NCI-H1092 treated with DMSO at 0.1 percent for 48 hours (cell line): ENCODE data around the gene UNC5A.
A peak's percentile ranks its signal among the peaks of the same experiment; 100 is the strongest.
"Not testable (repeated sequence)": the region's sequence is repeated elsewhere in the genome, so short reads cannot be mapped to it uniquely, and the experiment has no call there.

ENCODE experiments used
- DNase-seq: peaks from one replicate; lab custom pipeline; 2025; lab: John Stamatoyannopoulos, UW

The UNC5A gene

GRCh38 chr5:176864755-176865154 lies 54.4 kb downstream of the UNC5A start:
- no peak for DNase-seq

DNA sequence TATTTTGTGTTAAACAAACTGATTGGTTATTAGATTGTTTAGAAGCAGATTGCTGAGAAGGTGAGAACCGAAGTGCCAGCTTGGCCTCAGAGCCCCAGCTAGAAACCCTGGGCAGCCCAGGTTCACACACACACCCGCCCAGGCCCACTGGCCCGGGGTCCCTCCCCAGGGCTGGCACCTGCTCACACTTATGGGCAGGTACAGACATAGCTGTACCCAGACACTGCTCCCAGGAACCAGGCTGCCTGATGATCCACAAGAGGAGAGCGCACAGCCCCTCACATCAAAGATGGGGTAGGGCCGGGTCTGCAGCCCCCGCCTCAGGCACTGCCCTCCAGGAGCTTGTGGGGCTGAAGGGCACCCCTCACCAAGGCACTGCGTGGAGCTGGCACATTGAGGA lies 55.6 kb downstream of the UNC5A start:
- no peak for DNase-seq

DNA sequence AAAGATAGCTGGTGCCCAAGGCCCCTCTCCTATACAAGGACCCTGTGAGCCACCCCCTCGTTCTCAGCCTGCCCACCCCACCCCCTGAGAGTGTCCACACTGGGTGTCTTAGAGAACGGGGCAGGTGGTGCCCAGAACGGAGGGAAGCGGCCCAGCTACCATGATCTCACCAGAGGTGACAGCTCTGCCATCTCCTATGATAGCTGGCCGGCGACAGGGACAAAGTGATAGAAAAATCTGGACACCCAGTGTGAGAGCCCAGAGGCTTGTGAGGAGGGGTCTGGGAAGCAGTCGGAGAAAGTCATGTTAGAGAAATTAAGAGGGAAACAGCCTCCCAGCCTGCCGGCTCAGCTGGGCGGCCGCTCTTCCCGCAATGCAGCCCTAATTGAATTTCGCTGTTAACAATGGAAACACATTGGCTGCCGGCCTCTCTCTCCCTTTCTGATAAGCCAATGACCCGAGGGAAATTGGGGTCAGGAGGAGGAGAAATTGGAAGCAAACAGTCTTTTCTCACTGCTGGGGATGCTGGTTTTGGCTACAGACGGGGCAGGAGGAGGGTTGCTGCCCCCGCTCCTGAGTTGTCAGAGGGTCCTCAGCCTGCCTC lies 56.5 kb downstream of the UNC5A start:
- DNase-seq = peak; percentile 44

- no peak for DNase-seq
Observed at GRCh38 chr5:176868126-176868525, 57.8 kb downstream of the UNC5A start.

DNA sequence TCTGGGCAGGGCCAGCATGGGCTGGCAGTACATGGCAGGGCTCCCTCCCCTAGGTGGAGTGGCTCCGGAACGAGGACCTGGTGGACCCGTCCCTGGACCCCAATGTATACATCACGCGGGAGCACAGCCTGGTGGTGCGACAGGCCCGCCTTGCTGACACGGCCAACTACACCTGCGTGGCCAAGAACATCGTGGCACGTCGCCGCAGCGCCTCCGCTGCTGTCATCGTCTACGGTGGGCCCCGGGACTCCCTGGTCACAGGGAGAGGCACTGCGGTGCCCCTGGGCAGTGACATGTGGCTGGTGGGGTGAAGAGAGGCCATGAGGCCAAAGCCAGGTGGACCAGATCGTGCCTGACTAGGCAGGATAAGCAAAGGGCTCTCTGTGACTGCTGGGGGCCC lies 58.4 kb downstream of the UNC5A start:
- DNase-seq = no peak

- no peak for DNase-seq
Observed at GRCh38 chr5:176869501-176870109, 59.2 kb downstream of the UNC5A start.

- DNase-seq = no peak
Observed at GRCh38 chr5:176870110-176870591, 59.8 kb downstream of the UNC5A start.

DNA sequence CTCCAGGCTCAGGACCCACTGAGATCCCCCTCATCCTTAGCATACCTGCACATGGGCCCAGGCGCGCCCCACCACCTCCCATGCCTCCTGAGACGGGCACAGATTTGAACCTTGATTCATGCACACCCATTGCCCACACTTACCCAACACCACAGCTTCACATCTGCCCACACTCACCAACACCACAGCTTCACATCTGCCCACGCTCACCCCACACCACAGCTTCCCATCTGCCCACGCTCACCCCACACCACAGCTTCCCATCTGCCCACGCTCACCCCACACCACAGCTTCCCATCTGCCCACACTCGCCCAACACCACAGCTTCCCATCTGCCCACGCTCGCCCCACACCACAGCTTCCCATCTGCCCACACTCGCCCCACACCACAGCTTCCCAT lies 60.3 kb downstream of the UNC5A start:
- DNase-seq = not testable (repeated sequence)

DNA sequence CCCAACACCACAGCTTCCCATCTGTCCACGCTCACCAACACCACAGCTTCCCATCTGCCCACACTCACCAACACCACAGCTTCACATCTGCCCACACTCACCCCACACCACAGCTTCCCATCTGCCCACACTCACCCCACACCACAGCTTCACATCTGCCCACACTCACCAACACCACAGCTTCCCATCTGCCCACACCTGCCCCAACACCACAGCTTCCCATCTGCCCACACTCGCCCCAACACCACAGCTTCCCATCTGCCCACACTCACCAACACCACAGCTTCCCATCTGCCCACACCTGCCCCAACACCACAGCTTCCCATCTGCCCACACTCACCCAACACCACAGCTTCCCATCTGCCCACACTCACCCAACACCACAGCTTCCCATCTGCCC lies 62.2 kb downstream of the UNC5A start:
- DNase-seq = not testable (repeated sequence)

GRCh38 chr5:176873011-176873410 lies 62.7 kb downstream of the UNC5A start:
- not testable (repeated sequence) for DNase-seq

DNA sequence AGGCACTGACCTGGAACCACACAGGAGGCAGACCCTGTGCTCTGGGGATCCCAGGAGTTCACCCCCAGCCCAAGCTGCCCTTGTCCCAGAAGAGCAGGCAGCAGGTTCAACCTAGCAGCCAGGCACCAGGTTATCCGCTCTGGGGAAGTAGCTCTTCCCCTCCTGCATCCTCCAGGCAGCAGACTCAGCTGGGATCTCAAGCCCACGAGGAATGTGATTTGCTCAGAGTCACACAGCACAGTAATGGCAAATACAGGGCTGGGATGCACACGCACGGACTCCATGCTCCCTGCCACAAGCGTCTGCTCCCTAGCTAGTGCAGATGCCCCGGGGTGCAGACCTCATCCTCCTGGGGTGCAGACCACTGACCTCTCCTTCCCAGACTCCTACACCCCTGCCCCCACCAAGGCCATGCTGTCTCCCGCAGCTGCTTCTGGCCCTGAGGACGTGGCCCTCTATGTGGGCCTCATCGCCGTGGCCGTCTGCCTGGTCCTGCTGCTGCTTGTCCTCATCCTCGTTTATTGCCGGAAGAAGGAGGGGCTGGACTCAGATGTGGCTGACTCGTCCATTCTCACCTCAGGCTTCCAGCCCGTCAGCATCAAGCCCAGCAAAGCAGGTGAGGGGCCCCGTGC lies 63.3 kb downstream of the UNC5A start:
- DNase-seq = no peak

GRCh38 chr5:176874198-176874780 lies 63.9 kb downstream of the UNC5A start:
- DNase-seq = no peak

- no peak for DNase-seq
Observed at GRCh38 chr5:176875014-176875550, 64.7 kb downstream of the UNC5A start.

GRCh38 chr5:176875783-176876505 lies 65.6 kb downstream of the UNC5A start:
- no peak for DNase-seq

DNA sequence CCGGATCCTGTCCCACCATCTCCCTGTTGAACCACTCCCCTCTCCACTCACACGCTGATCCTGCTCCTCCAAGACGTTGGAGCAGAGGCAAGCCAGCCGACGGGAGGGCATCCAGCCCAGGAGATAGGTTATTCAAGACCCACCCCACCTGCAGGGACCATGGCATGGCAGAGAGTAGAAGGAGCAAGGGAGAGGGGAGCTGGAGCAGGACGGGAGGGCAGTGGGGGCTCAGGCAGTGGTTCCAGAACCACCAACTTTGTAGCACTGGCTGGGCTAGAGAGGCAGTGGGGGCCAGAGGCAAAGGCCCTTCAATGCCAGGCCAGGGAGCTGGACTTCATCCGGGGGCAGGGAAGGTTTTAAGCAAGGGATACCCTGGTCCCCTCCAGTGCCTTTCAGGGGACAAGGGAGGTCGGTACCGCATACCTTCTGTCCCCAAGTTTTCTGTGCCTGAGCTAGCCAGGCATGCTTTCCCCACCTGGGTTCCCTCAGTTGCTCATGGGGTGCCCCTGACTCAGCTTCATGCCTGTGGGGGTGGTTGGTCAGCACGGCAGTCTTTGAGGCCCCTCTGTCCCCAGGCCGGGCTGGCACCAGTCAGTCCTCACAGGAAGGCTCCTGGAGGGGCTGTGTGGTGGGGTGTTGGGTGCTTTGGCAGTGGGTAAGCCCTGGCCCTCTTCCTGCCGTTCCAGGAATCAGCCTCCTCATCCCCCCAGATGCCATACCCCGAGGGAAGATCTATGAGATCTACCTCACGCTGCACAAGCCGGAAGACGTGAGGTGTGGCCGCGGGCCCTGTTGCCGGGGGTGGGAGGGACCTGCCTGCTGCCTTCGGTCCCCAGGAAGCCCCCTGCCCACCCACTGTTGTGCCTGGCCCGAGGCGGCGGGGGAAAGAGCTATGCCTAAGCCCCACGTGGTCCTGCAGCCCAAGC lies 66.4 kb downstream of the UNC5A start:
- DNase-seq = no peak

DNA sequence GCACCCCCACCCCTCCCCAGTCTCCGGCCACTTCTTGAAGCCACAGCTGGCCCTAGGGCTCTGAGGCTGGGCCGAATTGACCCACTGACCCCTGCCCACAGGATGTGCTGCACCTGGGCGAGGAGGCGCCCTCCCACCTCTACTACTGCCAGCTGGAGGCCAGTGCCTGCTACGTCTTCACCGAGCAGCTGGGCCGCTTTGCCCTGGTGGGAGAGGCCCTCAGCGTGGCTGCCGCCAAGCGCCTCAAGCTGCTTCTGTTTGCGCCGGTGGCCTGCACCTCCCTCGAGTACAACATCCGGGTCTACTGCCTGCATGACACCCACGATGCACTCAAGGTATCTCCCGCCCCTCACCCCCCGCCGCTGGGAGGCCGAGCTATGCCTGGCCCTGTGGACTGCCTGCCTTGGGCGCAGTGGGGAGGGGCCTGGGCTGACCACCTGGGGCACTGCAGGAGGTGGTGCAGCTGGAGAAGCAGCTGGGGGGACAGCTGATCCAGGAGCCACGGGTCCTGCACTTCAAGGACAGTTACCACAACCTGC lies 67.5 kb downstream of the UNC5A start:
- DNase-seq = no peak

GRCh38 chr5:176878463-176878862 lies 68.1 kb downstream of the UNC5A start:
- DNase-seq = no peak

GRCh38 chr5:176878906-176879662 lies 68.7 kb downstream of the UNC5A start:
- no peak for DNase-seq

DNA sequence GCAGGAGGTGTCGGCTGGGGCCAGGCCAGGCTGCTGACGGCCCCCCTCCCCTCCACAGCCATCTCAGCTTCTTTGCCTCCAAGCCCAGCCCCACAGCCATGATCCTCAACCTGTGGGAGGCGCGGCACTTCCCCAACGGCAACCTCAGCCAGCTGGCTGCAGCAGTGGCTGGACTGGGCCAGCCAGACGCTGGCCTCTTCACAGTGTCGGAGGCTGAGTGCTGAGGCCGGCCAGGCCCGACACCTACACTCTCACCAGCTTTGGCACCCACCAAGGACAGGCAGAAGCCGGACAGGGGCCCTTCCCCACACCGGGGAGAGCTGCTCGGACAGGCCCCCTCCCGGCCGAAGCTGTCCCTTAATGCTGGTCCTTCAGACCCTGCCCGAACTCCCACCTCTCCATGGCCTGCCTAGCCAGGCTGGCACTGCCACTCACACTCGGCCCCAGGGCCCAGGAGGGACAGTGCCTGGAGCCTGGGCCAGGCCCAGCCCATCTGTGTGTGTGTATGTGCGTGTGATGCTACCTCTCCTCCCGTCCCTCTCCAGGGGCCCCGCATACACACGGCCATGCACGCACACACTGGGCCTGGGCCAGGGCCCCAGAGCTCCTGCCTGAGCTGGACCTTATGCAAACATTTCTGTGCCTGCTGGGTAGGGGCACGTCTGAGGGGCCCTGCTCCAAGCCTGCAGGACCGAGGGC lies 69.5 kb downstream of the UNC5A start:
- no peak for DNase-seq
